GM12878 (cell line): ENCODE results near the gene ERAS. TPM values are rescaled to one million over a fixed set of nuclear protein-coding genes. Genes with fewer than 3 reads are reported as not detected.
"Not testable (repeated sequence)": the region's sequence is repeated elsewhere in the genome, so short reads cannot be mapped to it uniquely, and the experiment has no call there.

Source experiments
- ATAC-seq: fragments of 200-7000 bp; cut with Tn5 transposase; 3 replicates; pipeline ENCODE4 v1.9.1; 2020; ENCODE audit warnings: mild to moderate bottlenecking, moderate library complexity
- BruUV-seq: library from RNA; stranded (reverse); fragments of 400-500 nt; replicated peaks from 2 replicates; lab custom pipeline; 2021; lab: Mats Ljungman, UMichigan
- CTCF ChIA-PET: fragments of 300-600 bp; sonication (Branson Sonifier 250); formaldehyde crosslinking; extraction: SDS; loops from one replicate; lab custom pipeline; 2021; ENCODE audit warnings: inconsistent platforms; lab: Yijun Ruan, JAX
- POLR2A ChIA-PET: fragments of 350-600 bp; formaldehyde crosslinking; extraction: SDS; loops from one replicate; lab custom pipeline; 2021; ENCODE audit warnings: inconsistent platforms; lab: Charles Lee
- RAD21 ChIA-PET: fragments of 300-600 bp; sonication (Branson Sonifier 250); formaldehyde crosslinking; loops from one replicate; lab custom pipeline; 2023; ENCODE audit warnings: antibody characterized with exemption; ENCODE audit not compliant: unreplicated experiment; lab: Charles Lee
- SMC1A ChIA-PET: fragments of 300-600 bp; sonication (Branson Sonifier 250); formaldehyde crosslinking; loops from one replicate; lab custom pipeline; 2023; ENCODE audit not compliant: unreplicated experiment, uncharacterized antibody; lab: Charles Lee
- DNase-seq: peaks from one replicate; pipeline ENCODE4 v3.0.0-alpha.2; 2011; ENCODE audit warnings: low read depth, low spot score
- FAIRE-seq: peaks from 3 replicates; lab custom pipeline; 2011; peaks lifted over from hg19 to GRCh38; lab: Jason Lieb, UNC
- H2AFZ ChIP-seq: 2 replicates; pipeline ENCODE4 v1.6.0; 2011; ENCODE audit warnings: low read depth, low read length, control low read depth; ENCODE audit not compliant: control insufficient read depth
- H3K27ac ChIP-seq: 2 replicates; pipeline ENCODE4 v1.5.1; 2011; ENCODE audit warnings: control low read depth; ENCODE audit not compliant: control insufficient read depth, insufficient read depth
- H3K27me3 ChIP-seq, 2 experiments: replicated peaks in 1 of 2; 2 replicates each; pipeline versions ENCODE4 v1.6.0 to v1.6.1; 2011; ENCODE audit warnings: low read length in 1 of 2; ENCODE audit not compliant: control insufficient read depth in 2 of 2, insufficient read depth in 2 of 2
- H3K36me3 ChIP-seq, 2 experiments: 2 replicates each; pipeline ENCODE4 v1.5.1; 2011; ENCODE audit warnings: low read length in 1 of 2; ENCODE audit not compliant: control insufficient read depth in 2 of 2, insufficient read depth in 2 of 2
- H3K4me1 ChIP-seq: 2 replicates; pipeline ENCODE4 v1.6.1; 2011; ENCODE audit warnings: mild to moderate bottlenecking, low read length, moderate library complexity, mixed read lengths; ENCODE audit not compliant: control insufficient read depth, insufficient read depth
- H3K4me2 ChIP-seq: 2 replicates; pipeline ENCODE4 v1.6.0; 2011; ENCODE audit warnings: control low read depth; ENCODE audit not compliant: control insufficient read depth, insufficient read depth
- H3K4me3 ChIP-seq: fragments of 200-600 bp; sonication (generic); 2 replicates; pipeline ENCODE4 v1.5.1; 2016
- H3K79me2 ChIP-seq: 2 replicates; pipeline ENCODE4 v1.6.0; 2011; ENCODE audit warnings: low read length; ENCODE audit not compliant: control insufficient read depth, insufficient read depth
- H3K9ac ChIP-seq: 2 replicates; pipeline ENCODE4 v1.8.0; 2011; ENCODE audit warnings: low read length, control low read depth, mixed read lengths; ENCODE audit not compliant: control insufficient read depth, insufficient read depth
- H3K9me3 ChIP-seq: replicated peaks from 3 replicates; pipeline ENCODE4 v1.5.1; 2011; ENCODE audit warnings: mild to moderate bottlenecking, low read length; ENCODE audit not compliant: control insufficient read depth, insufficient read depth
- H4K20me1 ChIP-seq: 2 replicates; pipeline ENCODE4 v1.6.0; 2011; ENCODE audit not compliant: control insufficient read depth, insufficient read depth
- CEBPB ChIP-seq, 2 experiments: fragments of 150-350 bp in 1 of 2; IDR thresholded peaks; 2 replicates each; pipeline ENCODE4 v1.6.1; 2012 to 2014; ENCODE audit warnings: low read depth in 2 of 2, low read length in 2 of 2, borderline replicate concordance in 1 of 2, inconsistent platforms in 1 of 2
- NBN ChIP-seq: fragments of 450-650 bp; IDR thresholded peaks from 2 replicates; pipeline ENCODE4 v1.6.1; 2016
- NKRF ChIP-seq: fragments of 450-650 bp; conservative IDR thresholded peaks from 2 replicates; pipeline ENCODE4 v1.6.1; 2017; ENCODE audit warnings: mild to moderate bottlenecking, moderate library complexity
- POLR2AphosphoS5 ChIP-seq: IDR thresholded peaks from 2 replicates; pipeline ENCODE4 v1.6.1; 2011; ENCODE audit warnings: mild to moderate bottlenecking, low read length, inconsistent platforms
- STAT3 ChIP-seq: IDR thresholded peaks from 2 replicates; pipeline ENCODE4 v1.6.1; 2011; ENCODE audit warnings: low read depth, low read length, improper control_type of control experiment
- WGBS: methylation state at CpG from one replicate; pipeline ENCODE4 v1.1.6; 2016; ENCODE audit warnings: low lambda C conversion rate; ENCODE audit not compliant: insufficient replicate concordance, insufficient coverage; ENCODE audit errors: missing lambda C conversion rate; 5-methylcytosine and 5-hydroxymethylcytosine counted together
- in situ Hi-C: fragments of 300-500 bp; cut with MboI; formaldehyde crosslinking; loops from 9 replicates; pipeline ENCODE4 v1.14.3; 2018; ENCODE audit warnings: mixed read lengths
- intact Hi-C: fragments of 100-400 bp; cut with micrococcal nuclease; formaldehyde crosslinking; loops from one replicate; pipeline ENCODE4 v1.14.2; 2022; ENCODE audit not compliant: unreplicated experiment
- polyA plus RNA-seq, 11 experiments: library from polyadenylated mRNA; depleted of rRNA in 4 of 11; unstranded in 6 of 11; stranded (reverse) in 5 of 11; fragments of >200 nt; fragmentation: Nextera tagmentation in 4 of 11; fragmentation: Illumina TruSeq in 1 of 11; extraction: Ambion mirVana in 4 of 11; extraction: Trizol in 1 of 11; gene quantifications; 1 replicate in 1 of 11; 2 replicates in 10 of 11; pipeline versions ENCODE4 v1.2.1 to v1.2.3, GENCODE V29; 2011 to 2016; ENCODE audit warnings: inconsistent platforms in 2 of 11, missing spikeins in 2 of 11, low read depth in 1 of 11
- total RNA-seq, 4 experiments: library from RNA; depleted of rRNA in 3 of 4; stranded (reverse); fragments of >200 nt in 3 of 4; fragmentation: Illumina TruSeq in 1 of 4; extraction: Trizol in 1 of 4; gene quantifications; 2 replicates each; pipeline versions ENCODE4 v1.2.1 to v1.2.3, GENCODE V29; 2013 to 2021

Gene ERAS
- total and polyA plus RNA-seq, 10 of the 15 experiments (the other 5 are each of a cell fraction or from before 2014, with no cell fraction given), result not detected

- TF ChIP-seq NKRF (no peak), STAT3 (no peak), CEBPB (IDR thresholded peaks at IDR 0.05; ENCODE audit: borderline replicate concordance in 1 of 2, low read depth in 2 of 2, low read length in 2 of 2) (no peak), POLR2AphosphoS5 (no peak), NBN (no peak)
Measured at GRCh38 chrX:48864210-48864609, 37.9 kb downstream of the ERAS start (continued).

- RAD21 ChIA-PET, result not testable (repeated sequence)
Measured at GRCh38 chrX:48872017-48872416, 45.7 kb downstream of the ERAS start.

GRCh38 chrX:48876944-48877343, 50.6 kb downstream of the ERAS start:
- H3K79me2 ChIP-seq, POLR2A ChIA-PET, H3K9ac ChIP-seq, H3K4me2 ChIP-seq, H3K27ac ChIP-seq, H3K4me3 ChIP-seq, H2AFZ ChIP-seq, CTCF ChIA-PET, H3K36me3 ChIP-seq, ATAC-seq, RAD21 ChIA-PET, intact Hi-C loops, BruUV-seq, in situ Hi-C loops, H3K9me3 ChIP-seq, H3K4me1 ChIP-seq, DNase-seq, FAIRE-seq, SMC1A ChIA-PET, H3K27me3 ChIP-seq, H4K20me1 ChIP-seq: not testable (repeated sequence)
- 29% methylated on average over 4 of the region's 4 CpGs for WGBS

More at GRCh38 chrX:48872017-48872416, 45.7 kb downstream of the ERAS start:
- BruUV-seq, H2AFZ ChIP-seq, FAIRE-seq, H3K27me3 ChIP-seq, H3K36me3 ChIP-seq, DNase-seq, H3K27ac ChIP-seq, H3K4me3 ChIP-seq, H3K4me1 ChIP-seq, intact Hi-C loops, H3K4me2 ChIP-seq, SMC1A ChIA-PET, H3K79me2 ChIP-seq, ATAC-seq, H4K20me1 ChIP-seq, POLR2A ChIA-PET, H3K9me3 ChIP-seq, H3K9ac ChIP-seq: not testable (repeated sequence)
- CTCF ChIA-PET, result interaction anchor here (1.1 kb wide), 1 partner anchor 36 kb away, joined by 4 read pairs; no protein-coding TSS in a partner anchor
- WGBS, result 0% methylated on average over 1 of the region's 2 CpGs
- in situ Hi-C loops, result loop anchor here (25.0 kb wide), 1 partner anchor 990 kb away; no protein-coding TSS in a partner anchor
